Neural cell (in vitro differentiated cells): ENCODE data around the gene ACVR1B. TPM values are rescaled to one million over a fixed set of nuclear protein-coding genes. Genes with fewer than 3 reads are reported as not detected.

Experiments
- H2AFZ ChIP-seq: fragments of 200-600, 300-800 bp; sonication (generic), shearing (Covaris generic); 2 replicates; pipeline ENCODE4 v1.6.0; 2014; ENCODE audit warnings: low read depth, mild to moderate bottlenecking, antibody characterized with exemption, low read length, moderate library complexity
- H3F3A ChIP-seq: fragments of 200-600 bp; shearing (Covaris generic); 2 replicates; pipeline ENCODE4 v1.6.1; 2016; ENCODE audit warnings: mild to moderate bottlenecking, moderate library complexity, mixed read lengths, antibody characterized with exemption, low read length; ENCODE audit not compliant: insufficient read depth, poor library complexity, severe bottlenecking
- H3K27ac ChIP-seq: fragments of 200-600, 300-800 bp; sonication (generic), shearing (Covaris generic); 2 replicates; pipeline ENCODE4 v1.5.1; 2014; ENCODE audit warnings: mild to moderate bottlenecking, low read length, moderate library complexity
- H3K27me3 ChIP-seq: fragments of 300-800, 200-600 bp; sonication (generic), shearing (Covaris generic); 2 replicates; pipeline ENCODE4 v1.6.0; 2014; ENCODE audit warnings: mild to moderate bottlenecking, low read depth, low read length, moderate library complexity; ENCODE audit not compliant: insufficient read depth
- H3K36me3 ChIP-seq: fragments of 300-800, 200-600 bp; sonication (generic), shearing (Covaris generic); 2 replicates; pipeline ENCODE4 v1.5.1; 2014; ENCODE audit warnings: mild to moderate bottlenecking, antibody characterized with exemption, low read length, moderate library complexity; ENCODE audit not compliant: insufficient read depth
- H3K4me2 ChIP-seq: fragments of 300-800, 200-600 bp; sonication (generic), shearing (Covaris generic); 2 replicates; pipeline ENCODE4 v1.6.0; 2014; ENCODE audit warnings: mild to moderate bottlenecking, low read length
- H3K4me3 ChIP-seq: fragments of 300-800, 200-600 bp; sonication (generic), shearing (Covaris generic); 2 replicates; pipeline ENCODE4 v1.5.1; 2014; ENCODE audit warnings: mild to moderate bottlenecking, low read length, moderate library complexity
- H3K79me2 ChIP-seq: fragments of 200-600 bp; shearing (Covaris generic); replicated peaks from 2 replicates; pipeline ENCODE4 v1.6.0; 2014; ENCODE audit warnings: mild to moderate bottlenecking, low read length, moderate library complexity; ENCODE audit not compliant: insufficient read depth
- H3K9ac ChIP-seq: fragments of 300-800, 200-600 bp; sonication (generic), shearing (Covaris generic); 2 replicates; pipeline ENCODE4 v1.6.1; 2016; ENCODE audit warnings: mild to moderate bottlenecking, low read length, mixed read lengths
- H3K9me2 ChIP-seq: fragments of 200-600 bp; shearing (Covaris generic); 2 replicates; pipeline ENCODE4 v1.6.1; 2016; ENCODE audit warnings: mild to moderate bottlenecking, low read length, mixed read lengths; ENCODE audit not compliant: insufficient read depth
- H3K9me3 ChIP-seq: fragments of 200-600, 300-800 bp; sonication (generic), shearing (Covaris generic); 2 replicates; pipeline ENCODE4 v1.6.1; 2016; ENCODE audit warnings: mild to moderate bottlenecking, mixed run types, low read length, moderate library complexity, mixed read lengths
- H4K20me1 ChIP-seq: fragments of 200-600 bp; shearing (Covaris generic); 2 replicates; pipeline ENCODE4 v1.6.1; 2016; ENCODE audit warnings: mild to moderate bottlenecking, mixed run types; ENCODE audit not compliant: insufficient read depth
- EP300 ChIP-seq: fragments of 450-650 bp; conservative IDR thresholded peaks from 2 replicates; pipeline ENCODE4 v1.6.1; 2014; ENCODE audit warnings: antibody characterized with exemption, mild to moderate bottlenecking, moderate library complexity; ENCODE audit not compliant: poor library complexity, severe bottlenecking
- EZH2 ChIP-seq: fragments of 200-600, 300-800 bp; shearing (Covaris generic), sonication (generic); IDR thresholded peaks from 2 replicates; pipeline ENCODE4 v1.6.1; 2014; ENCODE audit warnings: antibody characterized with exemption, low read length, borderline replicate concordance, mild to moderate bottlenecking; ENCODE audit not compliant: insufficient read depth, poor library complexity, severe bottlenecking
- MXI1 ChIP-seq: fragments of 450-650 bp; conservative IDR thresholded peaks from 2 replicates; pipeline ENCODE4 v1.6.1; 2014; ENCODE audit warnings: antibody characterized with exemption, mild to moderate bottlenecking; ENCODE audit not compliant: poor library complexity, severe bottlenecking
- POLR2AphosphoS5 ChIP-seq: IDR thresholded peaks from 2 replicates; pipeline ENCODE4 v1.6.1; 2012
- RAD21 ChIP-seq: fragments of 450-650 bp; conservative IDR thresholded peaks from 2 replicates; pipeline ENCODE4 v1.6.1; 2014; ENCODE audit warnings: antibody characterized with exemption, mild to moderate bottlenecking, moderate library complexity
- REST ChIP-seq: IDR thresholded peaks from 2 replicates; pipeline ENCODE4 v1.6.1; 2012; ENCODE audit warnings: borderline replicate concordance
- SMC3 ChIP-seq: fragments of 450-650 bp; conservative IDR thresholded peaks from 2 replicates; pipeline ENCODE4 v1.6.1; 2014; ENCODE audit warnings: antibody characterized with exemption, mild to moderate bottlenecking, moderate library complexity; ENCODE audit not compliant: poor library complexity
- TAF1 ChIP-seq: IDR thresholded peaks from 2 replicates; pipeline ENCODE4 v1.6.1; 2012; ENCODE audit warnings: low read depth
- polyA plus RNA-seq: library from polyadenylated mRNA; depleted of rRNA; stranded (reverse); fragments of >200 nt; gene quantifications from 2 replicates; pipeline ENCODE4 v1.2.3, GENCODE V29; 2014
- TF ChIP-seq, protein P1 (sequence below): fragments of 450-650 bp; IDR thresholded peaks from 2 replicates; pipeline ENCODE4 v1.5.1; 2014; ENCODE audit warnings: antibody characterized with exemption, mild to moderate bottlenecking, moderate library complexity; ENCODE audit not compliant: poor library complexity, severe bottlenecking

Gene ACVR1B
- polyA plus RNA-seq, 1 donor from 2014 or later: 47.2 TPM

- Histone ChIP-seq H3K4me2 (no peak overlapping the region), H3K36me3 (no peaks in the 10 kb centered on the region), H3K79me2 (no peaks in the 10 kb centered on the region), H3K4me3 (peak overlapping the region; percentile 35), H3K9me3 (no peaks in the 10 kb centered on the region), H3F3A (no peaks in the 10 kb centered on the region), H3K27me3 (peaks cover 29% of the 10 kb centered on the region), H3K9ac (no peak overlapping the region), H4K20me1 (no peaks in the 10 kb centered on the region), H3K9me2 (no peaks in the 10 kb centered on the region), H3K27ac (no peak overlapping the region), H2AFZ (no peak overlapping the region)
- TF ChIP-seq MXI1 (no peak), SMC3 (no peak), POLR2AphosphoS5 (no peak), EP300 (no peak), TAF1 (no peak), EZH2 (no peak), REST (no peak), RAD21 (no peak)
- TF ChIP-seq, protein P1, sequence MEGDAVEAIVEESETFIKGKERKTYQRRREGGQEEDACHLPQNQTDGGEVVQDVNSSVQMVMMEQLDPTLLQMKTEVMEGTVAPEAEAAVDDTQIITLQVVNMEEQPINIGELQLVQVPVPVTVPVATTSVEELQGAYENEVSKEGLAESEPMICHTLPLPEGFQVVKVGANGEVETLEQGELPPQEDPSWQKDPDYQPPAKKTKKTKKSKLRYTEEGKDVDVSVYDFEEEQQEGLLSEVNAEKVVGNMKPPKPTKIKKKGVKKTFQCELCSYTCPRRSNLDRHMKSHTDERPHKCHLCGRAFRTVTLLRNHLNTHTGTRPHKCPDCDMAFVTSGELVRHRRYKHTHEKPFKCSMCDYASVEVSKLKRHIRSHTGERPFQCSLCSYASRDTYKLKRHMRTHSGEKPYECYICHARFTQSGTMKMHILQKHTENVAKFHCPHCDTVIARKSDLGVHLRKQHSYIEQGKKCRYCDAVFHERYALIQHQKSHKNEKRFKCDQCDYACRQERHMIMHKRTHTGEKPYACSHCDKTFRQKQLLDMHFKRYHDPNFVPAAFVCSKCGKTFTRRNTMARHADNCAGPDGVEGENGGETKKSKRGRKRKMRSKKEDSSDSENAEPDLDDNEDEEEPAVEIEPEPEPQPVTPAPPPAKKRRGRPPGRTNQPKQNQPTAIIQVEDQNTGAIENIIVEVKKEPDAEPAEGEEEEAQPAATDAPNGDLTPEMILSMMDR: no peak
These were observed 55.8 kb downstream of the ACVR1B start for GRCh38 chr12:52007158-52007921.

GRCh38 chr12:52007982-52008510, 56.5 kb downstream of the ACVR1B start:
- Histone ChIP-seq H3K27me3 (peaks cover 29% of the 10 kb centered on the region), H3K36me3 (no peaks in the 10 kb centered on the region)

More at GRCh38 chr12:52007982-52008510, 56.5 kb downstream of the ACVR1B start:
- Histone ChIP-seq H3K9me2 (no peaks in the 10 kb centered on the region), H3K27ac (no peak overlapping the region), H4K20me1 (no peaks in the 10 kb centered on the region), H3K9ac (no peak overlapping the region), H2AFZ (no peak overlapping the region), H3K4me2 (no peak overlapping the region), H3K4me3 (no peak overlapping the region), H3K79me2 (no peaks in the 10 kb centered on the region), H3K9me3 (no peaks in the 10 kb centered on the region), H3F3A (no peaks in the 10 kb centered on the region)
- no peak for TF ChIP-seq POLR2AphosphoS5
- no peak for TF ChIP-seq SMC3
- TF ChIP-seq EP300: no peak
- TF ChIP-seq MXI1: no peak
- TF ChIP-seq EZH2: no peak
- no peak for TF ChIP-seq RAD21
